ENCODE measurements around the gene SLC7A1.

The SLC7A1 gene

DNA sequence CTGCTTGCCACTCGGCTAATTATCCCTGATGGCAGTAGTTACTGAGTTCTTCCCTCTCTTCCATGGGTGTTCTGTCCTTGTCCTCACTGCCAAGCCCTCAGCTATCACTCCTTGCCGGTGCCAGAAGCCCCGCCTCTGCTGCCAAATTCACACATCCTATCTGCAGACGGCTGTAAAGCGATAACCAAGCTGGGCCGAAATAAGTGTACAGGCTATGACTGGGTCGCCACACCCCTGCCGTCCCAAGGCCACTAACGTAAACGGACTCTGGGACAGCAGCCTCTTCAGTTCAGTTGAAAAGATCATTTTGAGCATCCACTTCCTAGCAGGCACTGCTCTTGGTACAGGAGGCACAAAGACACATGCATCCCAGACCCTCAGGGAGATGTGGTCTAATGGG lies 13.3 kb downstream of the SLC7A1 start:
- DNase-seq, result no peak

- no peak for DNase-seq
Measured at GRCh38 chr13:29581666-29582065, 13.8 kb downstream of the SLC7A1 start.

GRCh38 chr13:29579094-29579493 lies 16.4 kb downstream of the SLC7A1 start:
- no peak for DNase-seq

GRCh38 chr13:29578300-29579085 lies 17.0 kb downstream of the SLC7A1 start:
- DNase-seq, result no peak

DNA sequence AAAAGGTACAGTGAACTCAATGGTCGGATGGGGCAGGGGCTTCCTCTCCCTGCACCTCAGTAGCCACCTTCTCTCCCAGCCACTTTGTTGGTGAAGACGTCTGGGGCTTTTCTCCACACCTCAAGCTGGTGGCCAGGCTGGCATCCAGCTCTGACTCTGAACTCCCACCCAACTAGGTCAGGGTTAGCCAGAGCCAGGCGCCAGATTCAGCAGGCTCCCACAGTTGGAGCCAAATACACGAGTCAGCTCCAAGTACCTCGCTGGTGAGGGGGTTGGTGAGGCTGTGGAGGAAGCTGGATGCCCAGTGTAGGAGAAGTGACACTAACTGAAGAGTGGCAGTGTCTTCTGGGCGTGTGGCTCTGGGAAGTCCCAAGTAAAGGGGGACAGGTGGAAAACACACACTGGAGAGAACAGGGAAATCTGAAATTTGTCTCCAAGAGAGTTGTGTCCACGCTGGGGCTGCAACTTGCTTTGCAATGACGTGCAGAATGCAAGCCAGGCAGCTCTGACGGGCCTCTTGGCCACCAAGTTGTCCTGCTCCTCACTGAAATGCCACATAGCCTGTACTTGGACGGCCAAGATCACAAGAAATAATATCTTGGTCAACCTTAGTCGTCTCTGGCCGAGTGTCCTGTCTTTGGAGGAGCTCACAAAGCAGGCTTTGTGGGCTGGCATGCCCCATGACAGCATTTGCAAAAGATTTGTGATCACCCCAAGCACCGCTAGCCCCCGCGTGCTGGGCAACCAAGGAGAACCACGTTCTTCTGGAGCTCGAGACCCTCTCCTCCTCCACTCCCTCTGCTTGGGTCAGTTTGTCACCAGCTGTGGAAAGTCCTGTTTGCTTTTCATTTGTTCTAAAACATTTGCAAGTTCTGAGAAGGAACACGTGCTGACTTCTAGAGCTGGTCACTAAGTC lies 18.1 kb downstream of the SLC7A1 start:
- no peak for DNase-seq

DNA sequence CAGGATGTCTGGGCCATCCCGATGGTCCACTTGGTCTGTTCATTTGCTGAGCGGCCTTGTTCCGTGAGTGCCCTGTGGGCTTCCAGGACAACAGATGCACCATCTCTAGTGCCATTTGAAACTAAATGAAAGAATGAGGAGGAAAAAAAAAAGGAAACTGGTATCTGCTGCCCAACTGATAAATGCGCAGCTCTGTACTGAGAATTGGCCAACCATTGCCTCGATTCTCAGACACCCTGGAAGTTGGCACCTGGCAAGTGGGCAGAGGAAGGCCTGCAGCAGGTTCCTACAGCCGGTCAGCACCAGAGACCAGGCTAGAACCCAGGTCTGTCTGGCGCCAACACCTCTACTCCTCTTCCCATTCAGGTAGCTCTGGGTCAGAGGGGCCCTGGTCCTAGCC lies 18.9 kb downstream of the SLC7A1 start:
- no peak for DNase-seq

DNA sequence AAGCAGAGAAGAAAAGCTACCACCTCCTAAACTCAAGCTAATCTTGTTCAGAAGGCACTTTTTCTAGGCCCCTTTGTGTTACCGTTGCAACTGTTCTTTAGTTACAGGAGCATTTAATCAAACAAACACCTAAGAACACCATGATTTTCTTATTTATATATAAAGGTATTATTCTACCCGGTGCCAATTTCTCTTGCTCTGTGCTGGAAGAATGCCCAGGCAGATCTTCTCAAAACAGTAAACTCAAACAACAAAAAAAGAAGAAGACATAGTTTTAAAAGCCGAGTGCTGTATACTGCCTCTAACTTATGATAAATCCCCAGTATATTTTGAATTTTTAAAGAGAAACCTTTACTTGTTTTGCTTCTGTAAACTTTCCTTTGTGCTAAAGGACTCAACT lies 20.4 kb downstream of the SLC7A1 start:
- DNase-seq, result no peak

DNA sequence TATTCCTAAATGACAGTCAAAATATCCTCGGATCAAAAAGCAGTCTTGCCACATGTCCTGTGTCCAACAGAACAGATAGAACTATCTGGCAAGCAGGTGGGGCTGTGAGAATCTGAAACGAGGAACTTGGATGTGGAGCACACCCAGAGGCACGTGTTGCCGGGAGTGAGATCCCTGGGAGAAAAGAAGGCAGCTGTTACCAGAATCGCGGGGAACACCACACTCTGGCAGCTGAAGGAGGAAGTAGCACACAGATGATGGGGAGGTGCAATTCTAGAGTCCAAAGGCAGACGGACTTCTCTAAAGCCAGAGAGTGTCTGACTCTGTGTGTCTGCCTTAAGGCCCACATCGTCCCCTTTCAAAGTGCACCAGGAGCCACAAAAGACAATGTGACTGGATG lies 22.3 kb downstream of the SLC7A1 start:
- peak; percentile 25 for DNase-seq

DNA sequence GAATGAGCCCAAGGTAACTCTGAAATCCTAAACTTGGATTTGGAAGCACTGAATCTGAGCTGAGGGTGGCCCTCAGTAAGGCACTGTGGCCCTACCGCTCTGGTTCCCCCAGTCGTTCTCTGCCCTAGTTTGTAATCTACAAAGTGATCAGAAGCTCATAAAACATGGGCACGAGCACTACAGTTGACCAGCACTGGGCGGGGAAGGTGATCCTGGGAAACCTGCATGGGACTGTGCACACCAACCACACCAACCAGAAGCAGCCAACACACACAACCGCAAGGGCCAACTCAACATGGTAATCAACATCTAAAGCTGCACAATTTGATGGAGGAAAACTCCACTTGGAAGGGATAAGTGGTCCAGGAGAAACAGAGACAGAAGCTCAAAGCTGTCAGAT lies 22.9 kb downstream of the SLC7A1 start:
- DNase-seq, result no peak

GRCh38 chr13:29571876-29572570 lies 23.5 kb downstream of the SLC7A1 start:
- no peak for DNase-seq

- no peak for DNase-seq
Measured at GRCh38 chr13:29570051-29570654, 25.3 kb downstream of the SLC7A1 start.

- DNase-seq, result no peak
Measured at GRCh38 chr13:29569253-29570050, 26.0 kb downstream of the SLC7A1 start.

DNA sequence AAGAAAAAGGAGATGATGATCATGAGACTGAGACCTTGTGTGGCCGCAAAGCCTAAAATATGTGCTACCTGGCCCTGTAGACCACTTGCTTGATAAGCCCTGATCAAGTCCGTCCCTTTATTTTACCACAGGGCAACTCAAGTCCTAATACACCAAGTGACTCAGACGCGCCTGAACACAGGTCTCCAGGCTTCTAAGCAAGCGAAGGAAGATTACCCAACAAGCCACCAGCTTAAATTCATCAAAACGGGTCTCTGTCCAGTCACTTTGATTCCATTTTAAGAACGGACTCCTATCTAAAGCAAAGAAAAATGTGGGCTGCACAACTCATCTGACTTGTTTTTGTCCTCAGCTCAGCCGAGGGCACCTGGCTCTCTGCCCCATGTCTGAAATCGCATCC lies 26.8 kb downstream of the SLC7A1 start:
- DNase-seq, result no peak

GRCh38 chr13:29567411-29567810 lies 28.1 kb downstream of the SLC7A1 start:
- DNase-seq, result no peak

DNA sequence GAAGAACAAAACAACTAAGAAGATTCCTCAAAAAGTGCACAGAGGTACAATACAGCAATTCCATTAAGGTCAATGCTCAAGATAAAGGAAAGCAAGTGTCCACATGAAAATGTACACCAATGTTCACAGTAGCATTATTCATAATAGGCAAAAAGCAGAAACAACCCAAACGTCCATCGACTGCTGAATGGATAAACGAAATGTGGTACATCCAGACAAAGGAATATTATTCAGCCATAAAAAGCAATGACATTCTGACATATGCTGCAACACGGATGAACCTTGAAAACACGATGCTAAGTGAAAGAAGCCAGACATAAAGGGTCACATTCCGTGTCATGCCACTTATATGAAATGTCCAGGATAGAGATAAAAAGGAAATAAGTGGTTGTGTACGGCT lies 29.3 kb downstream of the SLC7A1 start:
- DNase-seq, result no peak

- no peak for DNase-seq
Measured at GRCh38 chr13:29564818-29565217, 30.7 kb downstream of the SLC7A1 start.

- no peak for DNase-seq
Measured at GRCh38 chr13:29564373-29564772, 31.1 kb downstream of the SLC7A1 start.

GRCh38 chr13:29563941-29564340 lies 31.5 kb downstream of the SLC7A1 start:
- DNase-seq, result no peak

- DNase-seq, result no peak
Measured at GRCh38 chr13:29562786-29563438, 32.6 kb downstream of the SLC7A1 start.

- DNase-seq, result no peak
Measured at GRCh38 chr13:29561918-29562317, 33.6 kb downstream of the SLC7A1 start.

DNA sequence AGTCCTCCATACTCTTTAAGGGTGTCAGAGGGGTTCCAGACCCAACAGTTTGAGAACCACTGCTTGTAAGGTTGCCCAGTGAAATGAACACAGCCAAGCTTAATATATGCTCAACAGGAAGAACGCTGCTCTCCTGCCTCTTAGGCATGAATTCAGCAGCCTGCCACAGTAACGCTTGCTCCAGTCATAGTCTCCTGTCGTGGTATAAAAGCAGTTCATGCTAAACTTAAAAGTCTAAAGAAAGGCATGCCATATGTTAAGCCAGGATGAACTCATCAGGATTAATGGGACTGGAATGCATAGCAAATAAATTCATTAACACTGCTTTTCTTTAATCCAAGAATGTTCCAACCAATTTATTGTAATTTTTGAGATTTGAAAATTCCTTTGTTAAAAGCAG lies 38.7 kb downstream of the SLC7A1 start:
- DNase-seq, result no peak

- no peak for DNase-seq
Measured at GRCh38 chr13:29551214-29551613, 44.3 kb downstream of the SLC7A1 start.

Measured in NCI-H510A (cell line).